Measurements from ENCODE around the gene FER.
"Not testable (repeated sequence)": the region's sequence is repeated elsewhere in the genome, so short reads cannot be mapped to it uniquely, and the experiment has no call there.

DNA sequence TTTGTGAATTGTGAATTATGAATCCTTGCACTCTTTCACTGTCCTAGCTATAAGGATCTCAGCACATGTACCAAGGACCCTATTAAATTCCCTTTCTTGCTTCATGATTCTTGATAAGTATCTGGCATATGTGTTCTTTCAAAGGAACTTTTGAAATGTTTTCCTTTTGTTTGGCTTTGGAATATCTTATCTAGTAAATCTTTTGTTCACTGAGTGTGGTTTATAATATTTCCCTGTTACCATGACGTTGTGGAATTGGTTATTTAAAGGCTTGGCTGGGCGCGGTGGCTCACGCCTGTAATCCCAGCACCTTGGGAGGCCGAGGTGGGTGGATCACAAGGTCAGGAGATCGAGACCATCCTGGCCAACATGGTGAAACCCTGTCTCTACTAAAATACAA lies 151.5 kb downstream of the FER start:
- TF ChIP-seq, protein P1, sequence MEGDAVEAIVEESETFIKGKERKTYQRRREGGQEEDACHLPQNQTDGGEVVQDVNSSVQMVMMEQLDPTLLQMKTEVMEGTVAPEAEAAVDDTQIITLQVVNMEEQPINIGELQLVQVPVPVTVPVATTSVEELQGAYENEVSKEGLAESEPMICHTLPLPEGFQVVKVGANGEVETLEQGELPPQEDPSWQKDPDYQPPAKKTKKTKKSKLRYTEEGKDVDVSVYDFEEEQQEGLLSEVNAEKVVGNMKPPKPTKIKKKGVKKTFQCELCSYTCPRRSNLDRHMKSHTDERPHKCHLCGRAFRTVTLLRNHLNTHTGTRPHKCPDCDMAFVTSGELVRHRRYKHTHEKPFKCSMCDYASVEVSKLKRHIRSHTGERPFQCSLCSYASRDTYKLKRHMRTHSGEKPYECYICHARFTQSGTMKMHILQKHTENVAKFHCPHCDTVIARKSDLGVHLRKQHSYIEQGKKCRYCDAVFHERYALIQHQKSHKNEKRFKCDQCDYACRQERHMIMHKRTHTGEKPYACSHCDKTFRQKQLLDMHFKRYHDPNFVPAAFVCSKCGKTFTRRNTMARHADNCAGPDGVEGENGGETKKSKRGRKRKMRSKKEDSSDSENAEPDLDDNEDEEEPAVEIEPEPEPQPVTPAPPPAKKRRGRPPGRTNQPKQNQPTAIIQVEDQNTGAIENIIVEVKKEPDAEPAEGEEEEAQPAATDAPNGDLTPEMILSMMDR (IDR thresholded peaks at IDR 0.05; ENCODE audit: low read length), result not testable (repeated sequence)
- TF ChIP-seq EZH2 (IDR thresholded peaks at IDR 0.05; ENCODE audit: borderline replicate concordance, low read length), result not testable (repeated sequence)
